Fibroblast of pulmonary artery (primary cell): ENCODE results near the gene CCNY.

Experiments used
- DNase-seq: peaks from one replicate; pipeline ENCODE4 v3.0.0-alpha.2; 2010; ENCODE audit warnings: low read depth
- H3K4me3 ChIP-seq: replicated peaks from 2 replicates; pipeline ENCODE4 v1.5.1; 2011; ENCODE audit warnings: low read depth, mild to moderate bottlenecking, control low read depth, low read length, moderate library complexity
- CTCF ChIP-seq: IDR thresholded peaks from 2 replicates; pipeline ENCODE4 v1.5.1; 2011; ENCODE audit warnings: mild to moderate bottlenecking, control low read depth, low read length, inconsistent platforms; ENCODE audit errors: missing control alignments

Gene CCNY

GRCh38 chr10:35503578-35503977, 167.3 kb downstream of the CCNY start:
- no peak for DNase-seq
- no peak for TF ChIP-seq CTCF
- H3K4me3 ChIP-seq: no peak overlapping the region

DNA sequence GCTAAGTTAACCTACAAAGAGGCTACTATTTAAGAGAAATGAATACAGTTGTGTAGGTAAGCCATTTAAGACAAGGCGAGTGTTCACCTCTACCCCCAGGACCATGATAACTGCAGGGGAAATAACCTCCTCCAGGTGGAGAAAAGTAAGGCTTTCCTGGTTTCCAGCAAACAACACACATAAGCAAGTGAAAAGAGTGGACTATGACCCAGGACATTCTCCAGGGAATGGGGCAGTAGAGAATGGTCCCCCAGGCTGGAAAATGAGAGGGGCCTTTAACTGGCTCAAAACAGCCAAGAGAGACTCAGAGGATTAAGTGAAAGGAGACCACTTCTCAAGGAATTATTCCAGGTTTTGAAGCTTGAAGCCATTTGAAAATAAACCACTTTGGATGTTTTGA, 167.8 kb downstream of the CCNY start:
- H3K4me3 ChIP-seq: no peak overlapping the region
- no peak for DNase-seq
- TF ChIP-seq CTCF: no peak

DNA sequence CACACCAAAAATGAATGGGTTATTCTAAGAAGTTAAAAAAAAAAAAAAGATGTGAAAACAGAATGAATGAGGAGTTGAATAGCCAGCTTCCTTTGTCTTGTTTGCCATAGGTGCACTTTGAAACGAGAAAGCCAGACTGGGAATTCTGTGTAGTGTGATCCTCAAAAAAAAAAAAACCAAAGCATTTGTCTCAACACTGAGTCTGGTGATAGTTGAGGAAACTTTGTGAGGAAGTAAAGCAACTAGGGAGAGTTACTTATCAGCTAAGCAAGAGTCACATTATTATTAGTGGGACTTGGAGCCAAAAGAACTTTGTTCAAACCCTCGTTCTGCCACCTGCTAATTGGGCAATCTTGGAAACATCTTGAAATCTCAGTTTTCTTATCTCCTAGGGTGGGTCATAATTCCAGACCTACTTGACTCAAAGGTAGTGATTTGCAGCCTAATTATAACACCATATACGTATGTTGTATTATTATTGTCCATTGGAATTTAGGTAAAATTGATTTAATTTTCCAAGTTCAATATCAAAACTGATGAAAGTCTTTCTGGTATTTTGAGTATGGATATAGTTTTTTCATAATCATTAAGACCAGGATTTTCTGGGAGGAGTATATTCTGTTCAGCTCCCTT, 169.0 kb downstream of the CCNY start:
- TF ChIP-seq CTCF: no peak
- no peak overlapping the region for H3K4me3 ChIP-seq
- no peak for DNase-seq

DNA sequence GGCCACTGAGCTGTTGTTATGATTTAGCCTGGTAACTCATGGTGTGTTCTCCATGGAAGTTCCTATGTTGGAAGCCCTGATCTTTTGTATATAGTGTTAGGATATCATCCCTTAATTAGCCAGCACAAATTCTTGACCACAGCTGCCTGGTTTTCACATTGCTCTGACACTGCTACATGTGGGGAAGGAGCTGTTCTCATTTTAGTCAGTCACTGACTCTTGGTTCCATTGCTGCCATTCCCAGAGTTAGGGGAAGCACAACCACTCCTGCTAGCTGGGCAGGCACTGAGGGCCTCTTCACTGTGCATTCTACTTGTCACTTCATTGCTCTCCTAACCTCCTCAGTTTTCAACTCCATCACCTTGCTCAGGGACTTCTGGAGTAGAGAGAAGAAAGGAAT, 170.4 kb downstream of the CCNY start:
- no peak overlapping the region for H3K4me3 ChIP-seq
- DNase-seq: no peak
- TF ChIP-seq CTCF: no peak

GRCh38 chr10:35507519-35508109, 171.3 kb downstream of the CCNY start:
- no peak for DNase-seq
- H3K4me3 ChIP-seq: no peak overlapping the region
- TF ChIP-seq CTCF: no peak

- DNase-seq: no peak
- no peak overlapping the region for H3K4me3 ChIP-seq
- no peak for TF ChIP-seq CTCF
Measured at GRCh38 chr10:35508647-35509046, 172.3 kb downstream of the CCNY start.

DNA sequence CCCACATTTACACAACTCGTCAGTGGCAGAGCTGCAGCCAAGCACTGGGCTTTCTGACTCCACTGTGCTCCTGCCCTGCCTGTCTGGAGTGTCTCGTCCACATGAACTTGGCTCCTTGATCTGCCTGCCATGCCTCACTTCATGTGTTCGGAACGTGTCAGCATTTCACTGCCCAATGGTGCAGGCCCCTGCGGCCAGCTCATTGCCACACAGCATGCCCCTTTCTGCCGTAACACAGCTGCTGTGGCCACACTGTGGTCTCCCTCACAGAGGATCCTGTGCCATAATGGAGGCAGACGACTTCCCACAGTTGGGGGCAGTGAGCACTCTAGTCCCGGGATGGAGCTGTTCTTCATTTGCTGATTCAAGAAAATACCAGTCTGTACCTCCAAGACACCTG, 174.6 kb downstream of the CCNY start:
- no peak for DNase-seq
- no peak for TF ChIP-seq CTCF

More for the DNA sequence above, 174.6 kb downstream of the CCNY start:
- no peak overlapping the region for H3K4me3 ChIP-seq
